ENCODE results near the gene CEP128. TPM values are rescaled to one million over a fixed set of nuclear protein-coding genes. Genes with fewer than 3 reads are reported as not detected.

CEP128 gene
- total RNA-seq, 4 donors from 2014 or later = 1.3 to 29.8 (median 11.9) TPM

DNA sequence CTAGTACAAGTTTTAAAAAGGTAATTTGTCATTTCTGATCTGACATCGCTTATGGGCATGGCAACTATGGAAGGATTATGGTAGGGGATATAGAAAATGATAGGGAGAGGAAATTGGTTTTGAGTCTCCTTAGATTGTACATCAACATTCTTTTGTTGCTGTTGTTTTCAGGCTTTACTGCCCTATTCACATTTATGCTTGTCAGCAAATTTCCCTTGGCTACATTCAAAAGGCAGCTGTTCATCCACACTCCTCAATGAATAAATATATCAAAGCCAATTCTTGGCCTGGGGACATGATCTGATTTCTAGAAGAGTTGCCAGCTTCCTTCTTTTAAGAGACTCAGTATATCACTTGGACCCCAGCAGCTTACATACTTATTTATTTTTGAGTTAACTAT lies 283.4 kb downstream of the CEP128 start:
- H3K4me3 ChIP-seq = no peak overlapping the region
- H3K36me3 ChIP-seq = no peaks in the 10 kb centered on the region
- no peak overlapping the region for H3K27ac ChIP-seq
- no peak for DNase-seq
- intact Hi-C loops (cut with DNase I; ENCODE audit: low total_unique reads) = no loop called here
- no peaks in the 10 kb centered on the region for H3K9me3 ChIP-seq
- H3K4me1 ChIP-seq = no peaks in the 10 kb centered on the region
- H3K27me3 ChIP-seq = no peaks in the 10 kb centered on the region
- TF ChIP-seq, protein P1, sequence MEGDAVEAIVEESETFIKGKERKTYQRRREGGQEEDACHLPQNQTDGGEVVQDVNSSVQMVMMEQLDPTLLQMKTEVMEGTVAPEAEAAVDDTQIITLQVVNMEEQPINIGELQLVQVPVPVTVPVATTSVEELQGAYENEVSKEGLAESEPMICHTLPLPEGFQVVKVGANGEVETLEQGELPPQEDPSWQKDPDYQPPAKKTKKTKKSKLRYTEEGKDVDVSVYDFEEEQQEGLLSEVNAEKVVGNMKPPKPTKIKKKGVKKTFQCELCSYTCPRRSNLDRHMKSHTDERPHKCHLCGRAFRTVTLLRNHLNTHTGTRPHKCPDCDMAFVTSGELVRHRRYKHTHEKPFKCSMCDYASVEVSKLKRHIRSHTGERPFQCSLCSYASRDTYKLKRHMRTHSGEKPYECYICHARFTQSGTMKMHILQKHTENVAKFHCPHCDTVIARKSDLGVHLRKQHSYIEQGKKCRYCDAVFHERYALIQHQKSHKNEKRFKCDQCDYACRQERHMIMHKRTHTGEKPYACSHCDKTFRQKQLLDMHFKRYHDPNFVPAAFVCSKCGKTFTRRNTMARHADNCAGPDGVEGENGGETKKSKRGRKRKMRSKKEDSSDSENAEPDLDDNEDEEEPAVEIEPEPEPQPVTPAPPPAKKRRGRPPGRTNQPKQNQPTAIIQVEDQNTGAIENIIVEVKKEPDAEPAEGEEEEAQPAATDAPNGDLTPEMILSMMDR (IDR thresholded peaks at IDR 0.05) = no peak
- TF ChIP-seq POLR2A (IDR thresholded peaks at IDR 0.05) = no peak

DNA sequence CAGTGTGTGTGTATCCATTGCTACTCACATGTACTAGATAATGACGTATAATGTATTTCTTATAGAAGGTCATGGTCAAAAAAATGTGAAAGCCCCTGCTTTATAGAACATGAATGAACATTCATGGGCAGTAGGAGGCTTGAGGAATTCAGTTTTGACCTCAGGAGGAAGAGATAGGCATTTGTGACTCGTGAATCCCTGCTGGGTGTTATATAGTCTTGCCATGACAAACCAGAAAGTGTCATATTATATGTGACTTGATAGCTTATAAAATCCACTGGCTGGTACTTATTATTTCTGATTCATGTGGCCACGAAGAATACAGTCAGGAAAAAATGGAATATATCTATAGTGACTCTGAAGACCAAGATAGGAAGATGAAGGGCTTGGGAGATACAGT lies 287.6 kb downstream of the CEP128 start:
- intact Hi-C loops (cut with DNase I; ENCODE audit: low total_unique reads) = no loop called here
- no peak for DNase-seq
- no peak overlapping the region for H3K4me3 ChIP-seq
- TF ChIP-seq, protein P1 (IDR thresholded peaks at IDR 0.05) = no peak
- TF ChIP-seq POLR2A (IDR thresholded peaks at IDR 0.05) = no peak
- H3K36me3 ChIP-seq = no peaks in the 10 kb centered on the region
- no peak overlapping the region for H3K27ac ChIP-seq
- H3K4me1 ChIP-seq = no peaks in the 10 kb centered on the region
- H3K9me3 ChIP-seq = no peaks in the 10 kb centered on the region
- no peaks in the 10 kb centered on the region for H3K27me3 ChIP-seq

DNA sequence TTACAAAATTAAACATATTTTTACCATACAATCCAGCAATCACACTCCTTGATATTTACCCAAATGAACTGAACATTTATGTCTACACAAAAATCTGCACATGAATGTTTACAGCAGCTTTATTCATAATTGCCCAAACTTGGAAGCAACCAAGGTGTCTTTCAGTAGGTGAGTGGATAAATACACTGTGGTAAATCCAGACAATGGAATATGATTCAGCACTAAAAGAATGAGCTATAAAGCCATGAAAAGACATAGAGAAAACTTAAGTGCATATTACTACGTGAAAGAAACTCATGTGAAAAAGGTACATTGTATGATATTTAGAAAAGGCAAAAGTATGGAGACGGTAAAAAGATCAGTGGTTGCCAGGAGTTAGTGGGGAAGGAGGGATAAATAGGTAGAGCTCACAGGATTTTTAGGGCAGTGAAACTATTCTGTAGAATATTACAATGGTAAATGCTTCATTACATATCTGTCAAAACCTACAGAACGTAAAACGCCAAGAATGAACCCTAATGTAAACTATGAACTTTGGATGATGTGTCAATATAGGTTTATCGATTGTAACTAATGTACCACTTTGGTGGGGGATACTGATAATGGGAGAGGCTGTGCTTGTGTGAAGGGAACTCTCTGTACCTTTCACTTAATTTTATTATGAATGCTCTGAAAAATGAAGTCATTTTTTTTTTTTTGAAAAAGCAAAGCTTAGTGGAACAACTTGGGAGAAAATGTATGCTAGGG lies 295.7 kb downstream of the CEP128 start:
- Histone ChIP-seq H3K4me1 (no peaks in the 10 kb centered on the region), H3K27me3 (no peaks in the 10 kb centered on the region), H3K9me3 (no peaks in the 10 kb centered on the region), H3K4me3 (no peak overlapping the region), H3K27ac (no peak overlapping the region), H3K36me3 (no peaks in the 10 kb centered on the region)
- no peak for DNase-seq
- TF ChIP-seq POLR2A (IDR thresholded peaks at IDR 0.05) = no peak
- TF ChIP-seq, protein P1 (IDR thresholded peaks at IDR 0.05) = no peak
- intact Hi-C loops (cut with DNase I; ENCODE audit: low total_unique reads) = no loop called here

DNA sequence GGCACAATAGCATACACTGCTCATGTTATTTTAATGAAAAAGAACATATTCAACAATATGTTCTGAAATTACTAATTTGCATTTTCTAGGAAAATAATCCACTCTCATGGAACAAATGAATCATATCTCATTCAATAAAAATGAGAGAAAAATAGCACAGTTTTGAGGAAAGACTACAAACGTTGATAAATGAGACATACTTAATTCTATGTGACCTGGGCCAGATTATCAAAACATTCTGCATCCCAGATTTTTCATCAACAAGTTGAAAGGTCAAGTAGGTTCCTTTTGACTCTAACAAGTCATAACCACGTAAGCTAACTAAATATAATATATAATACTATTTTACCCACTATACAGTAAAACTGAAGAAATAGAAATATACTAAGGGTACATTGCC lies 296.7 kb downstream of the CEP128 start:
- TF ChIP-seq POLR2A (IDR thresholded peaks at IDR 0.05) = no peak
- TF ChIP-seq, protein P1 (IDR thresholded peaks at IDR 0.05) = no peak
- Histone ChIP-seq H3K27ac (no peak overlapping the region), H3K27me3 (no peaks in the 10 kb centered on the region), H3K9me3 (no peaks in the 10 kb centered on the region), H3K4me3 (no peak overlapping the region), H3K36me3 (no peaks in the 10 kb centered on the region), H3K4me1 (no peaks in the 10 kb centered on the region)
- intact Hi-C loops (cut with DNase I; ENCODE audit: low total_unique reads) = no loop called here
- DNase-seq = no peak

DNA sequence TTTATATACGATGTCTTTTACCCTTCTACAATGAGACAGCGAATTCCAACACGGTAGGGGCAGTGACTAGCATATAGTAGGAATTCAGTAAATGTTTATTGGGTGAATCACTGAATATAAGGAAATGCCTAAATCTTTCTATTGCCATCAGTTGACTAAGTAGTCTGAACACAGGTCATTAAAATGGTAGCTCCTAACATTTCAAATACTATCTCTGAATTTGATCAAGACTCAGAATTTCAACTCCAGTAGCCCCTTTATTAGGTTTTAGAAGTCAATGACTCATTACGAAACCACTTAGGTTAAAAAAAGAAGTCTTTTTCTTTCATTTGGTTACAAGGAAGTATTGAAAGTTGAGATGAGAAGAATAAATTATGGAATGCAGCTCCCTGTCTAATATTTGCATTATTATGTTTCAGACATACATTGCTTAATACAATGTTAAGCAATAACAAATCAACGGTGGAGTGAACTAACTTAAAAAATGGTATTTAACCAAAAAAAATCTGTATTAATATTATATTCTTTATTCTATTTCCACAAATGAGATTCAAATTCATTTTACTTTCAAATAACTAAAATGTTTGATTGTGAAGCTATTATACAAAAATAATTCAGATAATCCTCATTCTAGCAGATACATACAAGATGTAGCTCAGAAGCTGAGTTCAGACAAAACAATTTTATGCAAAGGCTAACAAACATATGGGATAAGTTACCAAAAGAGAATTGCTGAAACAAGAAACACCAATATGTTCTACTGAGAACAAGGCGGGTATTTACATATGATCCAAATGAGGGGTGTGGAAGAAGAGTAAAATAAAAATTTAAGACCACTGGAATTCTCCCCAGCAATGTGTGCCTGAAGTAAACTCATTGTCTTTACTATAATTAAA lies 302.7 kb downstream of the CEP128 start:
- H3K27me3 ChIP-seq = no peaks in the 10 kb centered on the region

More for the DNA sequence above, 302.7 kb downstream of the CEP128 start:
- no peak for TF ChIP-seq POLR2A (IDR thresholded peaks at IDR 0.05)
- TF ChIP-seq, protein P1 (IDR thresholded peaks at IDR 0.05) = no peak
- intact Hi-C loops (cut with DNase I; ENCODE audit: low total_unique reads) = no loop called here
- H3K4me3 ChIP-seq = no peak overlapping the region
- no peak for DNase-seq
- no peaks in the 10 kb centered on the region for H3K4me1 ChIP-seq
- no peaks in the 10 kb centered on the region for H3K36me3 ChIP-seq
- H3K9me3 ChIP-seq = no peaks in the 10 kb centered on the region
- H3K27ac ChIP-seq = no peak overlapping the region

All from uterus (tissue), 4 donors.